K562 (cell line): ENCODE results near the gene TAF12. TPM values are rescaled to one million over a fixed set of nuclear protein-coding genes. Genes with fewer than 3 reads are reported as not detected.

Experiments
- CBX1 ChIP-seq: sonication (generic); IDR thresholded peaks from 2 replicates; pipeline ENCODE4 v1.6.1; 2016; ENCODE audit warnings: antibody characterized with exemption, low read depth, mild to moderate bottlenecking
- CHD4 ChIP-seq: fragments of 200-600 bp; sonication (generic); IDR thresholded peaks from 3 replicates; pipeline ENCODE4 v1.6.1; 2012; ENCODE audit warnings: low read depth, mild to moderate bottlenecking, mixed read lengths, low read length, inconsistent platforms; ENCODE audit not compliant: insufficient read depth, insufficient replicate concordance, poor library complexity, severe bottlenecking
- ILF3 ChIP-seq: fragments of 450-650 bp; IDR thresholded peaks from 2 replicates; pipeline ENCODE4 v1.6.1; 2018; ENCODE audit warnings: antibody characterized with exemption, mild to moderate bottlenecking, moderate library complexity, borderline replicate concordance
- KLF10 ChIP-seq: fragments of 250-450 bp; sonication (Bioruptor Pico); IDR thresholded peaks from 2 replicates; pipeline ENCODE4 v1.6.1; 2021; ENCODE audit warnings: matching md5 sums
- L3MBTL2 ChIP-seq: fragments of 450-650 bp; IDR thresholded peaks from 2 replicates; pipeline ENCODE4 v1.6.1; 2016; ENCODE audit warnings: mild to moderate bottlenecking, moderate library complexity
- MNT ChIP-seq, 2 experiments: fragments of 450-650 bp; conservative IDR thresholded peaks; 2 replicates each; pipeline ENCODE4 v1.6.1; 2017; ENCODE audit warnings: mild to moderate bottlenecking in 2 of 2, moderate library complexity in 2 of 2
- MTF1 ChIP-seq: fragments of 250-450 bp; sonication (Bioruptor Pico); IDR thresholded peaks from 2 replicates; pipeline ENCODE4 v1.9.0; 2021; ENCODE audit warnings: moderate library complexity, mild to moderate bottlenecking, inconsistent platforms, borderline replicate concordance
- NFYB ChIP-seq: IDR thresholded peaks from 2 replicates; pipeline ENCODE4 v1.6.1; 2011; ENCODE audit warnings: mild to moderate bottlenecking, moderate library complexity; ENCODE audit not compliant: insufficient read length; ENCODE audit errors: extremely low read depth
- SP1 ChIP-seq: sonication (generic); formaldehyde crosslinking; IDR thresholded peaks from 2 replicates; pipeline ENCODE4 v1.8.1; 2022; ENCODE audit warnings: mild to moderate bottlenecking, missing genetic modification reagents
- ZNF165 ChIP-seq: fragments of 250-450 bp; sonication (Bioruptor Pico); IDR thresholded peaks from 2 replicates; pipeline ENCODE4 v1.4.0; 2020; ENCODE audit warnings: borderline replicate concordance
- ZNF707 ChIP-seq: fragments of 250-450 bp; sonication (Bioruptor Pico); conservative IDR thresholded peaks from 2 replicates; pipeline ENCODE4 v1.8.0; 2022; ENCODE audit warnings: inconsistent platforms, mild to moderate bottlenecking, moderate library complexity
- polyA plus RNA-seq, 8 experiments: library from polyadenylated mRNA; depleted of rRNA in 4 of 8; stranded (reverse) in 5 of 8; unstranded in 3 of 8; fragments of >200 nt; fragmentation: Nextera tagmentation in 2 of 8; fragmentation: Illumina TruSeq in 1 of 8; extraction: Ambion mirVana in 2 of 8; extraction: Trizol in 1 of 8; gene quantifications; 2 replicates each; pipeline versions ENCODE4 v1.2.1 to v1.2.3, GENCODE V29; 2011 to 2014; ENCODE audit warnings: inconsistent platforms in 1 of 8, missing spikeins in 1 of 8
- total RNA-seq, 7 experiments: library from RNA; depleted of rRNA in 6 of 7; stranded (reverse); fragments of >200 nt in 6 of 7; fragmentation: Illumina TruSeq in 2 of 7; extraction: Trizol in 2 of 7; gene quantifications; 2 replicates each; pipeline versions ENCODE4 v1.2.1 to v1.2.3, GENCODE V29; 2011 to 2021; ENCODE audit warnings: low replicate concordance in 1 of 7
- TF ChIP-seq, protein P1 (sequence below), 2 experiments: fragments of 450-650 bp in 1 of 2; sonication (generic) in 1 of 2; formaldehyde crosslinking in 1 of 2; IDR thresholded peaks; 2 replicates each; pipeline versions ENCODE4 v1.7.1 to v1.9.0; 2016 to 2022; ENCODE audit warnings: inconsistent platforms in 1 of 2, mild to moderate bottlenecking in 1 of 2, missing genetic modification reagents in 1 of 2
- TF ChIP-seq, protein P2 (sequence below): IDR thresholded peaks from 2 replicates; pipeline ENCODE4 v1.6.1; 2011; ENCODE audit warnings: borderline replicate concordance, low read depth, mild to moderate bottlenecking, moderate library complexity, low read length; ENCODE audit not compliant: insufficient read depth, poor library complexity, severe bottlenecking

Gene TAF12
- total and polyA plus RNA-seq, 9 of the 15 experiments (the other 6 are each of a cell fraction or from before 2014, with no cell fraction given): 31.6 to 89.0 (median 50.5) TPM

GRCh38 chr1:28580722-28581530 lies 61.9 kb downstream of the TAF12 start (continued):
- TF ChIP-seq, protein P1, sequence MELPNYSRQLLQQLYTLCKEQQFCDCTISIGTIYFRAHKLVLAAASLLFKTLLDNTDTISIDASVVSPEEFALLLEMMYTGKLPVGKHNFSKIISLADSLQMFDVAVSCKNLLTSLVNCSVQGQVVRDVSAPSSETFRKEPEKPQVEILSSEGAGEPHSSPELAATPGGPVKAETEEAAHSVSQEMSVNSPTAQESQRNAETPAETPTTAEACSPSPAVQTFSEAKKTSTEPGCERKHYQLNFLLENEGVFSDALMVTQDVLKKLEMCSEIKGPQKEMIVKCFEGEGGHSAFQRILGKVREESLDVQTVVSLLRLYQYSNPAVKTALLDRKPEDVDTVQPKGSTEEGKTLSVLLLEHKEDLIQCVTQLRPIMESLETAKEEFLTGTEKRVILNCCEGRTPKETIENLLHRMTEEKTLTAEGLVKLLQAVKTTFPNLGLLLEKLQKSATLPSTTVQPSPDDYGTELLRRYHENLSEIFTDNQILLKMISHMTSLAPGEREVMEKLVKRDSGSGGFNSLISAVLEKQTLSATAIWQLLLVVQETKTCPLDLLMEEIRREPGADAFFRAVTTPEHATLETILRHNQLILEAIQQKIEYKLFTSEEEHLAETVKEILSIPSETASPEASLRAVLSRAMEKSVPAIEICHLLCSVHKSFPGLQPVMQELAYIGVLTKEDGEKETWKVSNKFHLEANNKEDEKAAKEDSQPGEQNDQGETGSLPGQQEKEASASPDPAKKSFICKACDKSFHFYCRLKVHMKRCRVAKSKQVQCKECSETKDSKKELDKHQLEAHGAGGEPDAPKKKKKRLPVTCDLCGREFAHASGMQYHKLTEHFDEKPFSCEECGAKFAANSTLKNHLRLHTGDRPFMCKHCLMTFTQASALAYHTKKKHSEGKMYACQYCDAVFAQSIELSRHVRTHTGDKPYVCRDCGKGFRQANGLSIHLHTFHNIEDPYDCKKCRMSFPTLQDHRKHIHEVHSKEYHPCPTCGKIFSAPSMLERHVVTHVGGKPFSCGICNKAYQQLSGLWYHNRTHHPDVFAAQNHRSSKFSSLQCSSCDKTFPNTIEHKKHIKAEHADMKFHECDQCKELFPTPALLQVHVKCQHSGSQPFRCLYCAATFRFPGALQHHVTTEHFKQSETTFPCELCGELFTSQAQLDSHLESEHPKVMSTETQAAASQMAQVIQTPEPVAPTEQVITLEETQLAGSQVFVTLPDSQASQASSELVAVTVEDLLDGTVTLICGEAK (IDR thresholded peaks at IDR 0.05): peak; percentile 51; the same call in 1 of the 2 replicates
- TF ChIP-seq, protein P1 (CRISPR knock-in tag; IDR thresholded peaks at IDR 0.05): no peak
- no peak for TF ChIP-seq L3MBTL2
- TF ChIP-seq ILF3: no peak
- TF ChIP-seq, protein P2, sequence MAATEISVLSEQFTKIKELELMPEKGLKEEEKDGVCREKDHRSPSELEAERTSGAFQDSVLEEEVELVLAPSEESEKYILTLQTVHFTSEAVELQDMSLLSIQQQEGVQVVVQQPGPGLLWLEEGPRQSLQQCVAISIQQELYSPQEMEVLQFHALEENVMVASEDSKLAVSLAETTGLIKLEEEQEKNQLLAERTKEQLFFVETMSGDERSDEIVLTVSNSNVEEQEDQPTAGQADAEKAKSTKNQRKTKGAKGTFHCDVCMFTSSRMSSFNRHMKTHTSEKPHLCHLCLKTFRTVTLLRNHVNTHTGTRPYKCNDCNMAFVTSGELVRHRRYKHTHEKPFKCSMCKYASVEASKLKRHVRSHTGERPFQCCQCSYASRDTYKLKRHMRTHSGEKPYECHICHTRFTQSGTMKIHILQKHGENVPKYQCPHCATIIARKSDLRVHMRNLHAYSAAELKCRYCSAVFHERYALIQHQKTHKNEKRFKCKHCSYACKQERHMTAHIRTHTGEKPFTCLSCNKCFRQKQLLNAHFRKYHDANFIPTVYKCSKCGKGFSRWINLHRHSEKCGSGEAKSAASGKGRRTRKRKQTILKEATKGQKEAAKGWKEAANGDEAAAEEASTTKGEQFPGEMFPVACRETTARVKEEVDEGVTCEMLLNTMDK: peak; percentile 50
- no peak; the same call in 1 of the 2 replicates for TF ChIP-seq SP1
- no peak for TF ChIP-seq ZNF165 (CRISPR knock-in tag)
- TF ChIP-seq KLF10 (CRISPR knock-in tag): no peak
- no peak for TF ChIP-seq CBX1
- no peak for TF ChIP-seq ZNF707 (CRISPR knock-in tag)
- no peak for TF ChIP-seq MNT (conservative IDR thresholded peaks at IDR 0.05)
- TF ChIP-seq CHD4: no peak
- no peak for TF ChIP-seq MTF1 (CRISPR knock-in tag)
- no peak for TF ChIP-seq NFYB
